ENCODE results near the gene LMF1. TPM values are rescaled to one million over a fixed set of nuclear protein-coding genes. Genes with fewer than 3 reads are reported as not detected.

Gene LMF1
- total RNA-seq, 6 donors from 2014 or later = 20.3 to 147 (median 28.2) TPM

GRCh38 chr16:931626-932500 is 38.9 kb downstream of the LMF1 start:
- 89% methylated on average over 29 to 44 of the region's 44 CpGs for WGBS, 2 donors
- no peak overlapping the region for H3K27ac ChIP-seq
- no peaks in the 10 kb centered on the region for H3K27me3 ChIP-seq

GRCh38 chr16:931171-931570 is 39.6 kb downstream of the LMF1 start:
- Histone ChIP-seq H3K4me3 (no peak overlapping the region), H3K4me1 (no peaks in the 10 kb centered on the region), H3K9me3 (no peaks in the 10 kb centered on the region), H3K27me3 (no peaks in the 10 kb centered on the region), H3K36me3 (peaks cover 0 to 37% (median 21%) of the 10 kb centered on the region in 4 donors), H3K27ac (no peak overlapping the region)
- TF ChIP-seq POLR2A (IDR thresholded peaks at IDR 0.05) (no peak), POLR2AphosphoS5 (IDR thresholded peaks at IDR 0.05) (no peak), EP300 (IDR thresholded peaks at IDR 0.05) (no peak), CTCF (IDR thresholded peaks at IDR 0.05) (no peak)
- 94 to 95% methylated on average over 21 of the region's 21 CpGs for WGBS, 2 donors
- ATAC-seq (ENCODE audit: low FRiP score in 2 of 2) (no peak), DNase-seq (no peak)

More at GRCh38 chr16:931626-932500, 38.9 kb downstream of the LMF1 start:
- Histone ChIP-seq H3K9me3 (no peaks in the 10 kb centered on the region), H3K4me1 (no peaks in the 10 kb centered on the region), H3K4me3 (no peak overlapping the region), H3K36me3 (peaks cover 0 to 40% (median 21%) of the 10 kb centered on the region in 4 donors)
- DNase-seq = peak in 1 of 2 donors; percentile 74
- TF ChIP-seq POLR2A (IDR thresholded peaks at IDR 0.05) = no peak
- TF ChIP-seq POLR2AphosphoS5 (IDR thresholded peaks at IDR 0.05) = no peak
- no peak for TF ChIP-seq EP300 (IDR thresholded peaks at IDR 0.05)
- TF ChIP-seq CTCF (IDR thresholded peaks at IDR 0.05) = no peak
- ATAC-seq (ENCODE audit: low FRiP score in 2 of 2) = no peak

GRCh38 chr16:930511-930910 is 40.3 kb downstream of the LMF1 start:
- H3K4me1 ChIP-seq = no peaks in the 10 kb centered on the region
- H3K36me3 ChIP-seq = peaks cover 0 to 37% (median 21%) of the 10 kb centered on the region in 4 donors
- H3K27ac ChIP-seq = no peak overlapping the region
- 92 to 93% methylated on average over 16 to 17 of the region's 17 CpGs for WGBS, 2 donors
- no peaks in the 10 kb centered on the region for H3K27me3 ChIP-seq
- H3K4me3 ChIP-seq = no peak overlapping the region
- no peak for DNase-seq
- no peak for ATAC-seq (ENCODE audit: low FRiP score in 2 of 2)
- no peaks in the 10 kb centered on the region for H3K9me3 ChIP-seq
- TF ChIP-seq POLR2A (IDR thresholded peaks at IDR 0.05) = no peak
- no peak for TF ChIP-seq EP300 (IDR thresholded peaks at IDR 0.05)
- TF ChIP-seq POLR2AphosphoS5 (IDR thresholded peaks at IDR 0.05) = no peak
- TF ChIP-seq CTCF (IDR thresholded peaks at IDR 0.05) = no peak

- Histone ChIP-seq H3K27me3 (no peaks in the 10 kb centered on the region), H3K4me3 (no peak overlapping the region), H3K27ac (no peak overlapping the region), H3K4me1 (no peaks in the 10 kb centered on the region), H3K9me3 (no peaks in the 10 kb centered on the region), H3K36me3 (peaks cover 0 to 37% (median 21%) of the 10 kb centered on the region in 4 donors)
- ATAC-seq (ENCODE audit: low FRiP score in 2 of 2) = no peak
- TF ChIP-seq POLR2AphosphoS5 (IDR thresholded peaks at IDR 0.05) = no peak
- no peak for TF ChIP-seq CTCF (IDR thresholded peaks at IDR 0.05)
- no peak for TF ChIP-seq POLR2A (IDR thresholded peaks at IDR 0.05)
- no peak for TF ChIP-seq EP300 (IDR thresholded peaks at IDR 0.05)
- WGBS, 2 donors = 92 to 96% methylated on average over 17 to 20 of the region's 20 CpGs
- DNase-seq = no peak
Observed at GRCh38 chr16:930076-930475, 40.7 kb downstream of the LMF1 start.

All from upper lobe of left lung (tissue), 6 donors.